Osteoblast (primary cell): ENCODE measurements around the gene KIAA1217. TPM values are rescaled to one million over a fixed set of nuclear protein-coding genes. Genes with fewer than 3 reads are reported as not detected.
A peak's percentile ranks its signal among the peaks of the same experiment; 100 is the strongest.
"Not testable (repeated sequence)": the region's sequence is repeated elsewhere in the genome, so short reads cannot be mapped to it uniquely, and the experiment has no call there.

Experiments
- DNase-seq: peaks from one replicate; pipeline ENCODE4 v3.0.0; 2011; ENCODE audit warnings: low spot score, mixed read lengths; ENCODE audit not compliant: insufficient read length; ENCODE audit errors: missing footprints
- H2AFZ ChIP-seq: 2 replicates; pipeline ENCODE4 v1.6.0; 2011; ENCODE audit warnings: mild to moderate bottlenecking, low read length
- H3K27ac ChIP-seq: 2 replicates; pipeline ENCODE4 v1.5.1; 2011; ENCODE audit warnings: mild to moderate bottlenecking, low read depth, low read length, moderate library complexity
- H3K27me3 ChIP-seq: 2 replicates; pipeline ENCODE4 v1.6.0; 2012; ENCODE audit warnings: mild to moderate bottlenecking, control low read depth, inconsistent platforms, low read length, moderate library complexity; ENCODE audit not compliant: insufficient read depth
- H3K36me3 ChIP-seq: 2 replicates; pipeline ENCODE4 v1.5.1; 2011; ENCODE audit warnings: mild to moderate bottlenecking, low read length, control low read depth, moderate library complexity; ENCODE audit not compliant: insufficient read depth
- H3K4me1 ChIP-seq: 2 replicates; pipeline ENCODE4 v1.5.1; 2011; ENCODE audit warnings: mild to moderate bottlenecking, low read length, control low read depth, moderate library complexity; ENCODE audit not compliant: insufficient read depth
- H3K4me2 ChIP-seq: 2 replicates; pipeline ENCODE4 v1.6.0; 2011; ENCODE audit warnings: mild to moderate bottlenecking, low read length; ENCODE audit not compliant: insufficient read depth
- H3K4me3 ChIP-seq: fragments of 200-600 bp; sonication (generic); 3 replicates; pipeline ENCODE4 v1.5.1; 2012; ENCODE audit warnings: mild to moderate bottlenecking, low read length, inconsistent platforms; ENCODE audit not compliant: insufficient read depth
- H3K79me2 ChIP-seq: 2 replicates; pipeline ENCODE4 v1.6.0; 2012; ENCODE audit warnings: mild to moderate bottlenecking, low read length, control low read depth, inconsistent platforms; ENCODE audit not compliant: insufficient read depth
- H3K9me3 ChIP-seq: 2 replicates; pipeline ENCODE4 v1.5.1; 2011; ENCODE audit warnings: low read depth, low read length, control low read depth
- H4K20me1 ChIP-seq: 2 replicates; pipeline ENCODE4 v1.6.0; 2012; ENCODE audit warnings: mild to moderate bottlenecking, low read length, control low read depth; ENCODE audit not compliant: insufficient read depth
- CTCF ChIP-seq: IDR thresholded peaks from 2 replicates; pipeline ENCODE4 v1.5.1; 2011; ENCODE audit warnings: mild to moderate bottlenecking, low read depth, low read length, moderate library complexity; ENCODE audit errors: extremely low read depth
- total RNA-seq: library from RNA; depleted of rRNA; stranded (reverse); fragments of >200 nt; gene quantifications from 2 replicates; pipeline ENCODE4 v1.2.3, GENCODE V29; 2012

Gene KIAA1217
- total RNA-seq, 1 donor: 51.0 TPM

- no peaks in the 10 kb centered on the region for H3K36me3 ChIP-seq
- no peaks in the 10 kb centered on the region for H3K27me3 ChIP-seq
- H3K79me2 ChIP-seq: no peaks in the 10 kb centered on the region
- no peak for TF ChIP-seq CTCF
- H3K9me3 ChIP-seq: no peaks in the 10 kb centered on the region
- no peak overlapping the region for H2AFZ ChIP-seq
- no peak overlapping the region for H3K4me2 ChIP-seq
- no peaks in the 10 kb centered on the region for H4K20me1 ChIP-seq
- no peak overlapping the region for H3K4me3 ChIP-seq
- H3K4me1 ChIP-seq: peaks cover 16% of the 10 kb centered on the region
- DNase-seq: no peak
- H3K27ac ChIP-seq: peak overlapping the region; percentile 57
Observed at GRCh38 chr10:24333736-24334135, 124.8 kb downstream of the KIAA1217 start.

GRCh38 chr10:24334279-24334939, 125.5 kb downstream of the KIAA1217 start:
- no peaks in the 10 kb centered on the region for H4K20me1 ChIP-seq
- no peak for TF ChIP-seq CTCF
- no peak overlapping the region for H3K4me3 ChIP-seq
- H3K36me3 ChIP-seq: no peaks in the 10 kb centered on the region
- H3K79me2 ChIP-seq: no peaks in the 10 kb centered on the region
- no peaks in the 10 kb centered on the region for H3K27me3 ChIP-seq
- H3K9me3 ChIP-seq: no peaks in the 10 kb centered on the region
- peaks cover 16% of the 10 kb centered on the region for H3K4me1 ChIP-seq
- no peak overlapping the region for H2AFZ ChIP-seq
- no peak overlapping the region for H3K27ac ChIP-seq
- no peak for DNase-seq
- H3K4me2 ChIP-seq: no peak overlapping the region

- H3K27ac ChIP-seq, H3K79me2 ChIP-seq, H3K4me3 ChIP-seq, H2AFZ ChIP-seq, H3K4me2 ChIP-seq, DNase-seq, H3K36me3 ChIP-seq, H3K27me3 ChIP-seq, H3K9me3 ChIP-seq, H4K20me1 ChIP-seq: not testable (repeated sequence)
- peaks cover 21% of the 10 kb centered on the region for H3K4me1 ChIP-seq
Observed at GRCh38 chr10:24337723-24338122, 128.8 kb downstream of the KIAA1217 start.

- Histone ChIP-seq H3K4me1 (peaks cover 21% of the 10 kb centered on the region), H3K4me3 (no peak overlapping the region), H3K4me2 (no peak overlapping the region), H3K36me3 (no peaks in the 10 kb centered on the region), H3K27me3 (no peaks in the 10 kb centered on the region), H4K20me1 (no peaks in the 10 kb centered on the region), H2AFZ (no peak overlapping the region), H3K79me2 (no peaks in the 10 kb centered on the region), H3K9me3 (no peaks in the 10 kb centered on the region), H3K27ac (no peak overlapping the region)
- no peak for TF ChIP-seq CTCF
- no peak for DNase-seq
Observed at GRCh38 chr10:24339387-24339786, 130.4 kb downstream of the KIAA1217 start.
